GM18867 (cell line): ENCODE measurements around the gene NCF1.
"Not testable (repeated sequence)": the region's sequence is repeated elsewhere in the genome, so short reads cannot be mapped to it uniquely, and the experiment has no call there.

Source experiments
- ATAC-seq: cut with Tn5 transposase; IDR thresholded peaks from one replicate; pipeline ENCODE4 v1.9.1; 2021; ENCODE audit warnings: mild to moderate bottlenecking, moderate library complexity; ENCODE audit not compliant: unreplicated experiment

NCF1 gene

DNA sequence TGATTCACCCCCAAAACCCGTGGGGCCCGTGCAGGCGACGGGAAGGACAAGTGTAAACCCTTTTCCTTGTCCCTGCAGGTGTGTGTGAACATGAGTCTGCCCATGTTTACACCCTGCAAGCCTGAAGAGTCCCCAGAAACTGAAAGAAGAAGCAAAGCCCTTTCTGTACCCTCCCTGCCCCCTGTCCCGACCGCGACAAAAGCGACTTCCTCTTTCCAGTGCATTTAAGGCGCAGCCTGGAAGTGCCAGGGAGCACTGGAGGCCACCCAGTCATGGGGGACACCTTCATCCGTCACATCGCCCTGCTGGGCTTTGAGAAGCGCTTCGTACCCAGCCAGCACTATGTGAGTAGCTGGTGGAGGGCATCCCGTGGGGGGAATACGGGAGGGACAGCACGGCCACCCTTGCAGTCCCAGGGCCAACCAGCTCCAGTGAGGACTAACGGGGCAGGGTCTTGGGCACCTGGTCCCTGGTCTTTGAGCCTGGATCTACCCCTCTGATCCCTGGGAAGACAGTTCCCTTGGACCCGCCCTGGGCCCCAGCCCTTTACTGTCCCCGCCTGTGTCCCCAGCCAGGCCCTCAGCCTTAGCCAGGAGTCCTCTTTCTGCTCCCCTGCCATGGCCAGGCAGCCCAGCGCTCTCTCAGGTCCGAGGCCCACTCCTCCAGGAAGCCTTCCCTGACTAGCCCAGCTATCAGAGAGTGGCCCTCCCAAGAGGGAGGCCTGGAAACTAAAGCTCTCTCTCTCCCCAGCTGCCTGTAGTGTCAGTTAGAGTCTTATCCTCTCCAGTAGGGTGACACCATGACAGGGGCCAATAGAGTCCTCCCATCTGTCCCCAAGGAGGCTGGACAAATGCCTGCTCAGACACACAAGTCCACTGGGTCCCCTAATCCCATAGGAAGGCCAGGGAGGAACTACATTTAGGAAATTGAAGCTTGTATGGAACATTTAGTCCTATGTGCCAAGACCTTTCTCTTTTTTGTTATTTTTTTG lies at the start of gene NCF1:
Gene NCF1 (plus strand): TSS at position 252 of the 991 bp plus-strand sequence. CDS start 21 bp downstream, at position 273.
- ATAC-seq, result peak; percentile 83

DNA sequence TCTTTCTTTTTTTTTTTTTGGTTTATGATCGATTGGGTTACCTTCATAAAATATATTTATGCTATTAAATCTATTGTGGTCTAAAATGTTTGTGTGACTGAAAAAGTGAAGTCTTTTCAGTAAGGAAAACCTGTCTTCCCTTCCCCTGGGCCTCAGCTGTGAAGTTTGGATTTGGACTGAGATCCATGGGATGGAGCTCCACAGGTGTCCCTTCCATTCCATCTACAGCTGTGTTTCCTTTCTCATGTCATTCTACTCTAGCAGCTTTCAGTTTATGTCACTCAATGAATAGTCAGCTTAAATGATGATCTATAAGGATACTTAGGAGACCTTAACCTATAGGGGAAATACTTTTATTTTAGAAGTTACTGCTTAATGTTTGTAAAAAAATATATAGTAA lies 48.0 kb upstream of the NCF1 start:
- no peak for ATAC-seq

DNA sequence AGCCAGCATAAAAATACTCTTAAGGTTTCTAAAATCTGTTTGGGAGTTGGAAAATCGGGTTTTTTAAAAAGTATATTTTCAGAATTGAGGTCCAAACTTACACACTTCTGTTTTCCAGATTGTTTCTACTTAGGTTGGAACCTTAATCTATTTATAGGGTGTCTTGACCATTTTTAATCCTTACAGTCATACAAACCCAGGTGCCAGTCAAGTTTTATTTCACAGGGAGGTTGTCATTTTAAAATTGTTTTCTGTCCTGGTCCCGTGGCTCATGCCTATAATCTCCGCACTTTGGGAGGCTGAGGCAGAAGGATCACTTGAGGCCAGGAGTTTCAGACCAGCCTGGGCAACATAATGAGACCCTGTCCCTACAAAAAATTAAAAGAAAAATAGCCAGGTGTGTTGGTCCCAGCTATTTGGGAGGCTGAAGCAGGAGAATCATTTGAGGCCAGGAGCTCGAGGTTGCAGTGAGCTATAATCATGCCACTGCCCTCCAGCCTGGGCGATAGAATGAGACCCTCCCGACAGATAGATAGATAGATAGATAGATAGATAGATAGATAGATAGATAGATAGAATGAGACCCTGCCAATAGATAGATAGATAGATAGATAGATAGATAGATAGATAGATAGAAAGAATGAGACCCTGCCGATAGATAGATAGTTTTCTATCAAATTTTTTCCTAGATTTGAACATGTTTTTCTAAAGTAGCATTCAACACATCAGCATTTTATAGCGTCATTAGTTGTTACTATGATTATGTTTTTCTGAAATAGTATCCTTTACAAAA lies 47.3 kb upstream of the NCF1 start:
- no peak for ATAC-seq

DNA sequence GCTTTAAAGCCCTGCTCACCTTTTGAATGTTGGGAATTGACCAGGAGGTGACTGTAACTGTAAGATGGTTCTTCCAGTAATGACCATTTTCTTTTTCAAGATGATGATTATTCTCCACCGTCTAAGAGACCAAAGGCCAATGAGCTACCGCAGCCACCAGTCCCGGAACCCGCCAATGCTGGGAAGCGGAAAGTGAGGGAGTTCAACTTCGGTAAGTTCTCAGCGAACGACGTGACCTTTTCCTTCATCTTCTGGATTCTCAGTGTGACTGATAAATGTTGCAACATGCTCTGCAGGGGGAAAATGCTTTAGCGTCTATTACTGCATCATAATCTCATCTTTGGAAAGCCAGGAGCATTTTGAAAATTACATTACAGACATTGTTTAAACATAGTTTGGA lies 45.1 kb upstream of the NCF1 start:
- ATAC-seq, result not testable (repeated sequence)

DNA sequence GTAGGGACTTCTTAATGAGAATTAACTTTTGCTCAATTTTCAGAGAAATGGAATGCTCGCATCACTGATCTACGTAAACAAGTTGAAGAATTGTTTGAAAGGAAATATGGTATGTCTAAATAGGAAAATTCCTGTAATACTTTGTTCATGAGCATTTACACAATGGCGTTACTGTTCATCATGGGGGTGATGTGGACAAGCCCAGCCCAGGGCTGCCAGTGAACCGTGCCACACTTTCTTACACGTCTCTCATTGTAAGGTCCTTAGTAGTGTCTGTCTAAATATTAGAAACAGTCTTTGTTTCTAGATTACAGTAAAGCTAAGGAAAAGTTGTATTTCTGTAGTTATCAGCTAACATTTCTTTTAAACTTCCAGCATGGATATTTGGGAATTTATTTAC lies 43.6 kb upstream of the NCF1 start:
- ATAC-seq, result not testable (repeated sequence)

DNA sequence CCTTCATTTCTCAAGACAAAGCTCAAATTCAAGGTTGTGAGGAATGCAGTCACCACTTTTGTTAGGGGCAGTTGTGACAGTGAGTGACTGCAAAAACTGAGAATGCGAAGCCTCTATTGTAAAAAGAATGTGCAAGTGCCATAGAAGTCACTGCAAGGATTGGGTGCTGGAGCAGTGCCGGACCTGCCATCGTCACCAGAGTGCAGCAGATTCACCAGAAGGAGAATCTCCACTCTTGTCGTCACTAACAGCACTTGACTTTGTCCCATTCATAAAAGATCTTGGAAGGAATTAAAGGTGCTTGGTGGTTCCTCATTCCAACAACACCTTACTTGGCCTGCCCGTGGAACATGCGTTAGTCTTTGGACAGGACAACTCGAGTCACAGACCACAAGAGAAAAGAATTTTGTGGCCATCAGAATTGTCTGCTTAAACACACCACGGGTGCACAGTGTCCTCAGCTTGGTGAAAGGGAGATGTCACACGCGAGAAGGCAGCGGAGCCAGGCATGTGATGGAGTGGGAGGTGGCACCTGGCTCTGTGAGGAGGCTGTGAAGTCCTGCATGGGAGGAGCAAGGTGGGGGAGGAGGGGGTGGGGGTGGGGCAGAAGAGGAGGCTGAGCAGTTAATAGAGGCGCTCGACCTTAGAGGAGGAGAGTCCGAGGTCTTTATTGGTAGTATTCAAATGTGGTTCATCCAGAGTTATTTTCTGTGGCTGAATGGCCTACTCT lies 33.7 kb upstream of the NCF1 start:
- not testable (repeated sequence) for ATAC-seq

DNA sequence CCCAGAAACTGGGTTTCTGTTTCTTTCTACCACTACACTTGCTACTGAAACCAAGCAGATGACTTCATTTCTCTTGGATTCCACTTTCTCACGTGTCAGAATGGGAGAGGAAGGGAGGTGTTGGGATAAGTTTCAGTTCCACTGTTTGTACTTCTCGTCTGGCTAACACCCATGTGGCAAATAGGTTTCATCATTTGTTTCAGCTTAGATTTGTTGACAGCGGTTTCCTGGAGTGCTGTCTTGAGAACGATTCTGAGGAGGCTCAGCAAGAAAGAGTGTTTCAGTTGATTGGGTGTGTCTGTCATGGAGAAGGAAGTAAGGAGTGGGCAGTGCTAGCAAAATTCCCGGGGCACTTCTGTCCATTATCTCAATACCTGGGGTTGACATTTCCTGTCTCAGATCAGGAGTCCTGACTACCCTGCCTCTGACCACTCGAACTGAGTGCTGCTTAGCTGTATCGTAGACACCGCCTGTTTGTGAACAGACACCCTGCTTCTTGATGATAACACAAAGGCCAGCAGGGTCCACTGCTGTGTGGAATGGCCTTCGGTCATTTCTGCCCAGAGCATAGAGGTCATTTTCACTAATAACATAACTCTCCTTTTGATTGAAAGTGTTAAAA lies 29.8 kb upstream of the NCF1 start:
- ATAC-seq, result not testable (repeated sequence)

- not testable (repeated sequence) for ATAC-seq
Measured at GRCh38 chr7:74753921-74754482, 19.8 kb upstream of the NCF1 start.

DNA sequence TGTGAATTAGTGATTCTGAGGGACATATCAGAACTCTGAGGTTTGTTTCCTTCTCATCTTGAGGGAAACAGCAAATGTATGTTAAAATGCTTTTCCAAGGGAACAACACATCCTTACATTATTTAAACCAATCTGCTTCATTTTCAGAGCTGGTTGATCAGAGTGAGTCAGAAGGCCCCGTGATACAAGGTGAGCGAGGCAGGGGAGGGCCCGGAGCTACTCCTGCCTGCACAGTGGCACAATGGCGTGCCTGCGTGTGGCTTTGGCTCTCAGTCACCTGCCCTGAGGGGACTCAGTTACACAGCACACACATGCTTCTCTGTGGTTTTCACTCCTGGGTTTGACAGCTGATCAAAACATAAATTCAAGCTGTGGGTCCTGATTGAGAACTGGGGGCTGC lies 17.1 kb upstream of the NCF1 start:
- not testable (repeated sequence) for ATAC-seq

DNA sequence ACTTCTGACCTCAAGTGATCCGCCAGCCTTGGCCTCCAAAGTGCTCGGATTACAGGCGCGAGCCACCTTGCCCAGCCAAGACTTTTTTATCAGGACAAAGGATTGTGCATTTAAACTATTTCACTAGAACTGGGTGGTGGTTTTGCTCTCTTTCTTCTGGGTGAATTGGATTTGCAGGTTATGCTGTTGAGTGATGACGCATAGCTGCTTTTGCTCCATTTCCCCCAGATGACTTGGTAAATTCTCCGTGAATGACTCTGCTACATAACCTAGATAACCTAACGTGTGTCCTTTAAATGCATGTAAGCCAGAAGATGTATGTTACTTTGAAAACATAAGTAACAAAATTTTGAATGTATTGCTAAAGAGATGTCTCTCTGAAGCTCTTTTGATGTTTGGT lies 15.5 kb upstream of the NCF1 start:
- not testable (repeated sequence) for ATAC-seq

GRCh38 chr7:74758982-74759381 lies 14.8 kb upstream of the NCF1 start:
- ATAC-seq, result not testable (repeated sequence)

DNA sequence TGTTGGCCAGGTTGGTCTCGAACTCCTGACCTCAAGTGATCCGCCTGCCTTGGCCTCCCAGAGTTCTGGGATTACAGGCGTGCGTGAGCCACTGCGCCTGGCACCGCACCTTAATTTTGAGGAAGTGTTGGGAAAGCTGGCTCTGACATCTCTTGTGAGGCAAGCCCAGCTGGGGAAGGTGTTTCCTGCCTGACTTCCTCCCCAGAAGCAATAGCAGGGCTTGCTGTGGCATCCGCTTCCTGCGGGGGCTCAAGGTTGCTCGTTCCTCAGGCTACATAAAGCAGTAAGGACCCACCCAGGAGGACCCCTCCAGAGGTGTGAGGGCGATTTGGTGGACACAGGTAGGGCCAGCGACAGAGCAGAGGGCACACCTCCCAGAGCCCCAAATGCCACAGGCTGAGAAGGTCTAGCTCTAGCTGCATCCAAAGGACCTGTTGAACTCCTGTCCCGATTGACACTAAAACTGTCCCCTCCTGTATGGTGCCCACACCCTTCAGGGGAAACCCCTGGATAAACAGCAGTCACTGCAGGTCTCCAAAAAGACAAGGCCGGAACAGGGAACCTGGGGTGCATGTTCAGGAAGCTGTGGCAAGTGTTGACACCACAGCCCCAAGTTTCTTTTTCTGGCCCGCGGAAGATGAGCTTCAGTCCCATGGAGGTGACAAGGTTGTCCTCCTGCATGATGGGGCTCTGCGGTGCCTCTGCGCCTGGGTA lies 8.4 kb upstream of the NCF1 start:
- ATAC-seq, result not testable (repeated sequence)

- ATAC-seq, result peak; percentile 27
Measured at GRCh38 chr7:74766509-74766908, 7.3 kb upstream of the NCF1 start.

GRCh38 chr7:74766991-74767390 lies 6.8 kb upstream of the NCF1 start:
- not testable (repeated sequence) for ATAC-seq

DNA sequence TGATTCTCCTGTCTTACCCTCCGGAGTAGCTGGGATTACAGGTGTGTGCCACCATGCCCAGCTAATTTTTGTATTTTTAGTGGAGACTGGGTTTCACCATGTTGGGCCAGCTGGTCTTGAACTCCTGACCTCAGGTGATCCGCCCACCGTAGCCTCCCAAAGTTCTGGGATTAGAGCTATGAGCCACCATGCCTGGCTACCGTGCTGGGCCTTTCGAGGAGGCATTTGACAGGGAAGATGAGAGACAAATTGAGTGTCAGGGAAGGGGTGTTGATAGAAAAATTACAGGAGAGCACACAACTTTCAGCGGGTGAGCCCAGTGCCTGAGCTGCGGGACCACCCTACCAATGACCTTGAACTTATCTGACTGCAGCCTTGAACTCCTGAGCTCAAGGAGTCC lies 3.7 kb upstream of the NCF1 start:
- not testable (repeated sequence) for ATAC-seq

DNA sequence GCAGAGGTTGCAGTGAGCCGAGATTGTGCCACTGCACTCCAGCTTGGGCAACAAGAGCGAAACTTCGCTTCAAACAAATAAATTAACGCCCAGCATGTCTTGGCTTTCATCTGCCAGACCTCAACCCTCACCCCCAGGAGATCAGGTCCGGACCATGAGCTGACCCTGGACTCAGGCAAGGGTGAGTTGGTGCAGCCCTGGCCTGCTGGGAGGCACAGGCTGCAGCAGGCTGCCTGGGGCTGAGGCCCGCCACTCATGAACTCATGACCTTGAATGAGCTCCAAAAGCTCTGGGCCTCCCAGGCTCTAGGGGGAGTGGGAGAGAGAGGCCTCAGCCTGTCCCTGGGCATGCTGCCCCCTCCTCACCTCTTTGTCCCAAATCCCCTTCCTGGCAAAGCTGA lies 1.7 kb upstream of the NCF1 start:
- not testable (repeated sequence) for ATAC-seq

DNA sequence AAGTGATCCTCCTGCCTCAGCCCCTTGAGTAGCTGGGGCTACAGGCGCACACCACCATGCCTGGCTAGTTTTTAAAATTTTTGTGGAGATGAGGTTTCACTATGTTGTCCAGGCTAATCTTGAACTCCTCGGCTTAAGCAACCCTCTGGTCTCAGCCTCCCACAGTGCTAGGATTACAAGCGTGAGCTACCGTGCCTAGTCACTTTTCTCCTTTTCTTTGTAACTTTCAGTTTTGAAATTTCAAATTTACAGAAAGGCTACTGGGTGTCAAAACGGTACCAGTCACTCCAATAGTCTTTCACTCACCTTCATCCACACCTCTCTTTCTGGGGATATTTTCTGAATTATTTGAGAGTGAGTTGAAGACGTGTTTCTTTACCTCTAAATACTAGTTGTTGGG lies 1.3 kb downstream of the NCF1 start:
- not testable (repeated sequence) for ATAC-seq

- not testable (repeated sequence) for ATAC-seq
Measured at GRCh38 chr7:74779053-74779452, 5.2 kb downstream of the NCF1 start.

DNA sequence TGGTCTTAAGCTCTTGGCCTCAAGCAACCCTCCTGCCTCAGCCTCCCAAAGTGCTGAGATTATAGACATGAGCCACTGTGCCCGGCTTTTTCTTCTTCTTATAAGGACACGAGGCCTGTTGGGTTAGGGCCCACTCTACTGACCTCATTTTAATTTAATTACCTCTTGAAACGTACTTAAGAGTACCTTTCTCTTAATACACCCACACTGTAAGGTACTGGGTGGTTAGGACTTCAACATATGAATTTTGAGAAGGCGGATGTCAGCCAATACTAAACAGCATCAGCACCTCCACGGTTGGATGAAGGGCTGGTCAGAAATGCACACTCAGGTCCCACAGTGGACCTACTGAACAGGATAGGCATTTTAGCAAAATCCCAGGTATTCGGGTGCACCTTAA lies 7.9 kb downstream of the NCF1 start:
- not testable (repeated sequence) for ATAC-seq
